Measurements from ENCODE around the gene SORCS2. TPM values are rescaled to one million over a fixed set of nuclear protein-coding genes. Genes with fewer than 3 reads are reported as not detected.

The SORCS2 gene
- total and polyA plus RNA-seq, 2 experiments from 2014 or later = 0.92 to 6.9 TPM

GRCh38 chr4:7692451-7693236, 500.3 kb downstream of the SORCS2 start:
- DNase-seq (ENCODE audit: low read depth in 1 of 2, low spot score in 1 of 2) = no peak
- no peak for TF ChIP-seq CTCF (IDR thresholded peaks at IDR 0.05; ENCODE audit: low read depth, low read length)
- no peak overlapping the region for H3K27ac ChIP-seq
- H3K27me3 ChIP-seq = no peaks in the 10 kb centered on the region
- H3K9me3 ChIP-seq (ENCODE audit: low read depth) = no peaks in the 10 kb centered on the region
- no peaks in the 10 kb centered on the region for H3K4me1 ChIP-seq (ENCODE audit: low read depth)
- no peak overlapping the region for H3K4me3 ChIP-seq
- no peaks in the 10 kb centered on the region for H3K36me3 ChIP-seq

GRCh38 chr4:7693237-7693608, 500.9 kb downstream of the SORCS2 start:
- no peaks in the 10 kb centered on the region for H3K9me3 ChIP-seq (ENCODE audit: low read depth)
- H3K27ac ChIP-seq = no peak overlapping the region
- no peak for TF ChIP-seq CTCF (IDR thresholded peaks at IDR 0.05; ENCODE audit: low read depth, low read length)
- H3K4me3 ChIP-seq = no peak overlapping the region
- DNase-seq (ENCODE audit: low read depth in 1 of 2, low spot score in 1 of 2) = no peak
- no peaks in the 10 kb centered on the region for H3K27me3 ChIP-seq
- H3K36me3 ChIP-seq = no peaks in the 10 kb centered on the region
- no peaks in the 10 kb centered on the region for H3K4me1 ChIP-seq (ENCODE audit: low read depth)

- no peaks in the 10 kb centered on the region for H3K9me3 ChIP-seq (ENCODE audit: low read depth)
- no peak overlapping the region for H3K27ac ChIP-seq
- H3K4me1 ChIP-seq (ENCODE audit: low read depth) = no peaks in the 10 kb centered on the region
- no peaks in the 10 kb centered on the region for H3K36me3 ChIP-seq
- H3K27me3 ChIP-seq = no peaks in the 10 kb centered on the region
- no peak for TF ChIP-seq CTCF (IDR thresholded peaks at IDR 0.05; ENCODE audit: low read depth, low read length)
- no peak for DNase-seq (ENCODE audit: low read depth in 1 of 2, low spot score in 1 of 2)
- H3K4me3 ChIP-seq = no peak overlapping the region
These were observed 501.4 kb downstream of the SORCS2 start for GRCh38 chr4:7693711-7694110.

GRCh38 chr4:7694324-7694723, 502.0 kb downstream of the SORCS2 start:
- Histone ChIP-seq H3K4me3 (no peak overlapping the region), H3K27ac (no peak overlapping the region), H3K36me3 (no peaks in the 10 kb centered on the region), H3K4me1 (ENCODE audit: low read depth) (no peaks in the 10 kb centered on the region), H3K9me3 (ENCODE audit: low read depth) (no peaks in the 10 kb centered on the region), H3K27me3 (no peaks in the 10 kb centered on the region)
- no peak for TF ChIP-seq CTCF (IDR thresholded peaks at IDR 0.05; ENCODE audit: low read depth, low read length)
- no peak for DNase-seq (ENCODE audit: low read depth in 1 of 2, low spot score in 1 of 2)

GRCh38 chr4:7697343-7697742, 505.0 kb downstream of the SORCS2 start:
- Histone ChIP-seq H3K4me1 (ENCODE audit: low read depth) (no peaks in the 10 kb centered on the region), H3K4me3 (no peak overlapping the region), H3K27me3 (no peaks in the 10 kb centered on the region), H3K36me3 (no peaks in the 10 kb centered on the region), H3K27ac (no peak overlapping the region), H3K9me3 (ENCODE audit: low read depth) (no peaks in the 10 kb centered on the region)
- no peak for TF ChIP-seq CTCF (IDR thresholded peaks at IDR 0.05; ENCODE audit: low read depth, low read length)
- DNase-seq (ENCODE audit: low read depth in 1 of 2, low spot score in 1 of 2) = no peak

Measured in cardiac muscle cell (in vitro differentiated cells and primary cell).